Measurements from ENCODE around the gene ANKRD55. TPM values are rescaled to one million over a fixed set of nuclear protein-coding genes. Genes with fewer than 3 reads are reported as not detected.

Gene ANKRD55
- total and polyA plus RNA-seq, 2 donors from 2014 or later, result 0.26 to 1.2 TPM

GRCh38 chr5:56172241-56172640 is 60.9 kb downstream of the ANKRD55 start:
- H3K27ac ChIP-seq (ENCODE audit: low read depth in 2 of 2, low read length in 2 of 2), result no peak overlapping the region
- H3K9ac ChIP-seq (ENCODE audit: low read length in 3 of 3), result no peak overlapping the region
- FAIRE-seq (peak; percentile 88), DNase-seq (no peak)
- H3K4me3 ChIP-seq (ENCODE audit: low read length in 3 of 3), result no peak overlapping the region
- H3K27me3 ChIP-seq (ENCODE audit: control insufficient read depth, insufficient read depth, low read length), result no peaks in the 10 kb centered on the region
- TF ChIP-seq CTCF (IDR thresholded peaks at IDR 0.05; ENCODE audit: borderline replicate concordance, extremely low read depth, insufficient read depth), result no peak
- no peaks in the 10 kb centered on the region for H3K9me3 ChIP-seq (ENCODE audit: control insufficient read depth in 2 of 3, insufficient read depth in 1 of 3, low read length in 3 of 3)
- peaks cover 0 to 17% (median 9%) of the 10 kb centered on the region in 3 donors for H3K4me1 ChIP-seq (ENCODE audit: control insufficient read depth in 2 of 3, insufficient read depth in 2 of 3, low read depth in 1 of 3, low read length in 3 of 3)
- H3K36me3 ChIP-seq (ENCODE audit: control insufficient read depth in 2 of 3, insufficient read depth in 3 of 3, low read length in 3 of 3), result no peaks in the 10 kb centered on the region
- intact Hi-C loops (cut with DNase I), result no loop called here

DNA sequence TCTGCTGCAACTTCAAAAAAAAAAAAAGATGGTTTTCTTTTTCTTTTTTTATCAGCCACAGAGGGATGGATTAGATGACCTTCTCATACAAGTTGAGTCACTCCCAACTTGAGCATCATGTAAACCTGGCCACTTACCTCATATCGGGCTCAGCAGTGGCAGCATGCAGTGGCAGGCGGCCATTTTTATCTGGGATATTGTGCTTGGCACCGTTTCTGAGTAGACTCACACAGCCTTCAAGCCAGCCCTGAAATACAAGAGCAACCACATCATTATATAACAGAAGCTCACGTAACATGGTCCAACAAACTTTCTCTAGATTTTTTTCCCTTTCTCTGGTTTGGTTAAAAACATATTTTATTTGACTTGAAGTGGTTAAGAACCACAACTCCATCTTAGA is 62.6 kb downstream of the ANKRD55 start:
- FAIRE-seq, result no peak
- intact Hi-C loops (cut with DNase I), result no loop called here
- no peaks in the 10 kb centered on the region for H3K9me3 ChIP-seq (ENCODE audit: control insufficient read depth in 2 of 3, insufficient read depth in 1 of 3, low read length in 3 of 3)
- H3K36me3 ChIP-seq (ENCODE audit: control insufficient read depth in 2 of 3, insufficient read depth in 3 of 3, low read length in 3 of 3), result no peaks in the 10 kb centered on the region
- no peak overlapping the region for H3K4me3 ChIP-seq (ENCODE audit: low read length in 3 of 3)
- DNase-seq, result no peak
- no peak for TF ChIP-seq CTCF (IDR thresholded peaks at IDR 0.05; ENCODE audit: borderline replicate concordance, extremely low read depth, insufficient read depth)
- peaks cover 0 to 17% (median 7%) of the 10 kb centered on the region in 3 donors for H3K4me1 ChIP-seq (ENCODE audit: control insufficient read depth in 2 of 3, insufficient read depth in 2 of 3, low read depth in 1 of 3, low read length in 3 of 3)
- H3K27ac ChIP-seq (ENCODE audit: low read depth in 2 of 2, low read length in 2 of 2), result peak overlapping the region in 1 of 2 donors; percentile 32
- H3K27me3 ChIP-seq (ENCODE audit: control insufficient read depth, insufficient read depth, low read length), result no peaks in the 10 kb centered on the region
- no peak overlapping the region for H3K9ac ChIP-seq (ENCODE audit: low read length in 3 of 3)

- H3K4me1 ChIP-seq (ENCODE audit: control insufficient read depth in 2 of 3, insufficient read depth in 2 of 3, low read depth in 1 of 3, low read length in 3 of 3), result peaks cover 0 to 17% (median 5%) of the 10 kb centered on the region in 3 donors
- no peak overlapping the region for H3K4me3 ChIP-seq (ENCODE audit: low read length in 3 of 3)
- H3K27me3 ChIP-seq (ENCODE audit: control insufficient read depth, insufficient read depth, low read length), result no peaks in the 10 kb centered on the region
- DNase-seq (no peak), FAIRE-seq (no peak)
- no peak for TF ChIP-seq CTCF (IDR thresholded peaks at IDR 0.05; ENCODE audit: borderline replicate concordance, extremely low read depth, insufficient read depth)
- intact Hi-C loops (cut with DNase I), result no loop called here
- no peaks in the 10 kb centered on the region for H3K36me3 ChIP-seq (ENCODE audit: control insufficient read depth in 2 of 3, insufficient read depth in 3 of 3, low read length in 3 of 3)
- H3K9ac ChIP-seq (ENCODE audit: low read length in 3 of 3), result no peak overlapping the region
- no peaks in the 10 kb centered on the region for H3K9me3 ChIP-seq (ENCODE audit: control insufficient read depth in 2 of 3, insufficient read depth in 1 of 3, low read length in 3 of 3)
- H3K27ac ChIP-seq (ENCODE audit: low read depth in 2 of 2, low read length in 2 of 2), result no peak overlapping the region
Observed at GRCh38 chr5:56169949-56170348, 63.2 kb downstream of the ANKRD55 start.

DNA sequence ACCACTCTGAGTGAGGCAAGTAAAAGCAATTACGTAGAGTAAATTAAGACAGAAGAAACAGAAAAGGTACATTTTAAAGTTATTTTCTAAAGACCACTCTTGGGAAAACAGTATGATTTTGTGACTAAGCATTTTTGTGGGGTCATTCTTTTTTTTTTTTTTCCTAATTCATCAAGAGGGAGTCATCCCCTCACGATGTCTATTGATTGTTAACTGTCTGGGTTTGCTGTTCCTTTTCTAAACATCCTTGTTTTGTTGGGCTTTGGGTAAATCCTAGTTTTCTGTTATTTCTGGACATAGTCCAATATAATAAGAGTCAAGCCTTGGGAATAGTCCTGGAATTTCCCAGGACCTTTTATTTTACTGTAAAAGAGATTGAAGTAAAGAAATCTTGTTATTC is 63.8 kb downstream of the ANKRD55 start:
- Histone ChIP-seq H3K9ac (ENCODE audit: low read length in 3 of 3) (no peak overlapping the region), H3K4me1 (ENCODE audit: control insufficient read depth in 2 of 3, insufficient read depth in 2 of 3, low read depth in 1 of 3, low read length in 3 of 3) (peaks cover 0 to 17% (median 5%) of the 10 kb centered on the region in 3 donors), H3K9me3 (ENCODE audit: control insufficient read depth in 2 of 3, insufficient read depth in 1 of 3, low read length in 3 of 3) (no peaks in the 10 kb centered on the region), H3K4me3 (ENCODE audit: low read length in 3 of 3) (no peak overlapping the region), H3K27ac (ENCODE audit: low read depth in 2 of 2, low read length in 2 of 2) (no peak overlapping the region), H3K27me3 (ENCODE audit: control insufficient read depth, insufficient read depth, low read length) (no peaks in the 10 kb centered on the region), H3K36me3 (ENCODE audit: control insufficient read depth in 2 of 3, insufficient read depth in 3 of 3, low read length in 3 of 3) (no peaks in the 10 kb centered on the region)
- DNase-seq (no peak), FAIRE-seq (no peak)
- TF ChIP-seq CTCF (IDR thresholded peaks at IDR 0.05; ENCODE audit: borderline replicate concordance, extremely low read depth, insufficient read depth), result no peak
- intact Hi-C loops (cut with DNase I), result no loop called here

All from kidney (tissue), 14 donors.